Activated T-cell treated with anti-CD3 and anti-CD28 coated beads, Interleukin-2, amount 50 U/mL, for 4 hours (primary cell): ENCODE measurements around the gene SLC8A1. TPM values are rescaled to one million over a fixed set of nuclear protein-coding genes. Genes with fewer than 3 reads are reported as not detected.

Experiments
- ATAC-seq, 2 donors: fragments of 200-7000 bp; cut with Tn5 transposase; one replicate each; pipeline ENCODE4 v1.10.0; 2021
- DNase-seq: peaks from one replicate; pipeline ENCODE4 v3.0.0-alpha.2; 2020
- H3K27me3 Mint-ChIP-seq: one replicate; pipeline ENCODE4 v1.8.0; 2021; ENCODE audit warnings: low read depth, mixed read lengths
- H3K36me3 Mint-ChIP-seq: one replicate; pipeline ENCODE4 v1.8.0; 2022; ENCODE audit warnings: mixed read lengths; ENCODE audit not compliant: insufficient read depth
- H3K4me1 Mint-ChIP-seq: one replicate; pipeline ENCODE4 v1.8.0; 2021; ENCODE audit warnings: low read depth, mixed read lengths
- H3K4me3 Mint-ChIP-seq: one replicate; pipeline ENCODE4 v1.8.0; 2021; ENCODE audit warnings: mild to moderate bottlenecking, moderate library complexity, mixed read lengths
- H3K9me3 Mint-ChIP-seq: one replicate; pipeline ENCODE4 v1.8.0; 2021; ENCODE audit warnings: mixed read lengths
- total RNA-seq, 3 donors: library from RNA; stranded (reverse); gene quantifications; one replicate each; pipeline ENCODE4 v1.2.1, GENCODE V29; 2021

SLC8A1 gene
- total RNA-seq, 3 donors from 2014 or later, result 0.08 to 0.28 (median 0.26) TPM

GRCh38 chr2:40144022-40144421, 307.9 kb downstream of the SLC8A1 start:
- no peaks in the 10 kb centered on the region for H3K9me3 Mint-ChIP-seq
- H3K27me3 Mint-ChIP-seq, result no peaks in the 10 kb centered on the region
- ATAC-seq, result no peak

GRCh38 chr2:40138314-40138713, 313.6 kb downstream of the SLC8A1 start:
- no peaks in the 10 kb centered on the region for H3K4me1 Mint-ChIP-seq
- no peaks in the 10 kb centered on the region for H3K27me3 Mint-ChIP-seq
- DNase-seq, result no peak
- no peak overlapping the region for H3K4me3 Mint-ChIP-seq
- no peak for ATAC-seq
- H3K9me3 Mint-ChIP-seq, result no peaks in the 10 kb centered on the region
- no peaks in the 10 kb centered on the region for H3K36me3 Mint-ChIP-seq

More at GRCh38 chr2:40144022-40144421, 307.9 kb downstream of the SLC8A1 start:
- DNase-seq, result no peak
- H3K4me1 Mint-ChIP-seq, result no peaks in the 10 kb centered on the region
- H3K4me3 Mint-ChIP-seq, result no peak overlapping the region
- no peaks in the 10 kb centered on the region for H3K36me3 Mint-ChIP-seq

- H3K27me3 Mint-ChIP-seq, result no peaks in the 10 kb centered on the region
- H3K9me3 Mint-ChIP-seq, result no peaks in the 10 kb centered on the region
- H3K36me3 Mint-ChIP-seq, result no peaks in the 10 kb centered on the region
- DNase-seq (no peak), ATAC-seq (no peak)
- no peaks in the 10 kb centered on the region for H3K4me1 Mint-ChIP-seq
- no peak overlapping the region for H3K4me3 Mint-ChIP-seq
These were observed 320.7 kb downstream of the SLC8A1 start for GRCh38 chr2:40131081-40131704.

- Mint-ChIP-seq H3K4me1 (no peaks in the 10 kb centered on the region), H3K4me3 (no peak overlapping the region), H3K27me3 (no peaks in the 10 kb centered on the region), H3K9me3 (no peaks in the 10 kb centered on the region), H3K36me3 (no peaks in the 10 kb centered on the region)
- ATAC-seq (no peak), DNase-seq (no peak)
These were observed 321.5 kb downstream of the SLC8A1 start for GRCh38 chr2:40130251-40130994.

- Mint-ChIP-seq H3K36me3 (no peaks in the 10 kb centered on the region), H3K9me3 (no peaks in the 10 kb centered on the region), H3K27me3 (no peaks in the 10 kb centered on the region), H3K4me3 (no peak overlapping the region), H3K4me1 (no peaks in the 10 kb centered on the region)
- ATAC-seq (no peak), DNase-seq (no peak)
These were observed 322.2 kb downstream of the SLC8A1 start for GRCh38 chr2:40129725-40130124.

- no peaks in the 10 kb centered on the region for H3K9me3 Mint-ChIP-seq
- H3K36me3 Mint-ChIP-seq, result no peaks in the 10 kb centered on the region
These were observed 323.1 kb downstream of the SLC8A1 start for GRCh38 chr2:40128796-40129195.

GRCh38 chr2:40127890-40128557, 323.9 kb downstream of the SLC8A1 start:
- Mint-ChIP-seq H3K4me3 (no peak overlapping the region), H3K27me3 (no peaks in the 10 kb centered on the region), H3K9me3 (no peaks in the 10 kb centered on the region), H3K36me3 (no peaks in the 10 kb centered on the region), H3K4me1 (no peaks in the 10 kb centered on the region)
- no peak for ATAC-seq
- no peak for DNase-seq

More at GRCh38 chr2:40128796-40129195, 323.1 kb downstream of the SLC8A1 start:
- Mint-ChIP-seq H3K4me3 (no peak overlapping the region), H3K27me3 (no peaks in the 10 kb centered on the region), H3K4me1 (no peaks in the 10 kb centered on the region)
- ATAC-seq, result no peak
- DNase-seq, result no peak

GRCh38 chr2:40127146-40127545, 324.7 kb downstream of the SLC8A1 start:
- Mint-ChIP-seq H3K27me3 (no peaks in the 10 kb centered on the region), H3K4me3 (no peak overlapping the region), H3K9me3 (no peaks in the 10 kb centered on the region), H3K4me1 (no peaks in the 10 kb centered on the region), H3K36me3 (no peaks in the 10 kb centered on the region)
- ATAC-seq, result no peak
- DNase-seq, result no peak

- no peaks in the 10 kb centered on the region for H3K9me3 Mint-ChIP-seq
- no peaks in the 10 kb centered on the region for H3K27me3 Mint-ChIP-seq
- no peaks in the 10 kb centered on the region for H3K4me1 Mint-ChIP-seq
- no peak overlapping the region for H3K4me3 Mint-ChIP-seq
- no peaks in the 10 kb centered on the region for H3K36me3 Mint-ChIP-seq
- DNase-seq (no peak), ATAC-seq (no peak)
These were observed 325.9 kb downstream of the SLC8A1 start for GRCh38 chr2:40126006-40126405.

GRCh38 chr2:40123746-40124145, 328.1 kb downstream of the SLC8A1 start:
- Mint-ChIP-seq H3K36me3 (no peaks in the 10 kb centered on the region), H3K9me3 (no peaks in the 10 kb centered on the region), H3K4me3 (no peak overlapping the region), H3K4me1 (no peaks in the 10 kb centered on the region), H3K27me3 (no peaks in the 10 kb centered on the region)
- no peak for DNase-seq
- no peak for ATAC-seq

- DNase-seq (no peak), ATAC-seq (no peak)
- Mint-ChIP-seq H3K36me3 (no peaks in the 10 kb centered on the region), H3K27me3 (no peaks in the 10 kb centered on the region), H3K4me3 (no peak overlapping the region), H3K9me3 (no peaks in the 10 kb centered on the region), H3K4me1 (no peaks in the 10 kb centered on the region)
These were observed 328.6 kb downstream of the SLC8A1 start for GRCh38 chr2:40123326-40123725.

GRCh38 chr2:40120957-40121356, 330.9 kb downstream of the SLC8A1 start:
- H3K4me3 Mint-ChIP-seq, result no peak overlapping the region
- ATAC-seq (no peak), DNase-seq (no peak)
- no peaks in the 10 kb centered on the region for H3K4me1 Mint-ChIP-seq
- no peaks in the 10 kb centered on the region for H3K9me3 Mint-ChIP-seq
- no peaks in the 10 kb centered on the region for H3K36me3 Mint-ChIP-seq
- no peaks in the 10 kb centered on the region for H3K27me3 Mint-ChIP-seq

- Mint-ChIP-seq H3K36me3 (no peaks in the 10 kb centered on the region), H3K27me3 (no peaks in the 10 kb centered on the region), H3K4me3 (no peak overlapping the region), H3K4me1 (no peaks in the 10 kb centered on the region), H3K9me3 (no peaks in the 10 kb centered on the region)
- DNase-seq (no peak), ATAC-seq (no peak)
These were observed 331.9 kb downstream of the SLC8A1 start for GRCh38 chr2:40120026-40120425.

GRCh38 chr2:40118622-40119021, 333.3 kb downstream of the SLC8A1 start:
- no peak overlapping the region for H3K4me3 Mint-ChIP-seq
- ATAC-seq, result no peak

GRCh38 chr2:40115894-40116293, 336.0 kb downstream of the SLC8A1 start:
- no peak for ATAC-seq
- no peaks in the 10 kb centered on the region for H3K36me3 Mint-ChIP-seq
- H3K4me3 Mint-ChIP-seq, result no peak overlapping the region
- no peak for DNase-seq
- H3K27me3 Mint-ChIP-seq, result no peaks in the 10 kb centered on the region
- H3K9me3 Mint-ChIP-seq, result no peaks in the 10 kb centered on the region
- H3K4me1 Mint-ChIP-seq, result no peaks in the 10 kb centered on the region

More at GRCh38 chr2:40118622-40119021, 333.3 kb downstream of the SLC8A1 start:
- Mint-ChIP-seq H3K4me1 (no peaks in the 10 kb centered on the region), H3K9me3 (no peaks in the 10 kb centered on the region), H3K27me3 (no peaks in the 10 kb centered on the region), H3K36me3 (no peaks in the 10 kb centered on the region)
- DNase-seq, result no peak
